ENCODE results near the gene SVOP.
A peak's percentile ranks its signal among the peaks of the same experiment; 100 is the strongest.

Gene SVOP

GRCh38 chr12:108921946-108922345 is 98.9 kb downstream of the SVOP start:
- peaks cover 0 to 4% of the 10 kb centered on the region in 2 experiments for H3K4me1 ChIP-seq (ENCODE audit: control insufficient read depth in 1 of 2, insufficient read depth in 2 of 2, low read length in 2 of 2)
- no peak overlapping the region for H3K4me2 ChIP-seq (ENCODE audit: low read length)
- no peak overlapping the region for H4K12ac ChIP-seq (ENCODE audit: low read depth, low read length)
- H3K27me3 ChIP-seq (ENCODE audit: insufficient read depth, low read length): no peaks in the 10 kb centered on the region
- H3K23ac ChIP-seq (ENCODE audit: low read length): no peak overlapping the region
- no peak overlapping the region for H3K4ac ChIP-seq (ENCODE audit: low read depth, low read length)
- no peak overlapping the region for H2AK5ac ChIP-seq (ENCODE audit: low read length)
- no peak for DNase-seq
- H2BK120ac ChIP-seq (ENCODE audit: insufficient read depth, low read length, poor library complexity): no peak overlapping the region
- no peak overlapping the region for H3K27ac ChIP-seq (ENCODE audit: low read depth, low read length)
- H3K36me3 ChIP-seq (ENCODE audit: control insufficient read depth in 1 of 2, insufficient read depth in 2 of 2, low read length in 2 of 2): no peaks in the 10 kb centered on the region
- no peak overlapping the region for H4K8ac ChIP-seq (ENCODE audit: low read depth, low read length)
- H2BK5ac ChIP-seq (ENCODE audit: low read depth, low read length, poor library complexity): no peak overlapping the region
- H3K79me2 ChIP-seq (ENCODE audit: control insufficient read depth, insufficient read depth, low read length, poor library complexity): no peaks in the 10 kb centered on the region
- H2BK12ac ChIP-seq (ENCODE audit: low read length): no peak overlapping the region
- H3K18ac ChIP-seq (ENCODE audit: low read length): no peak overlapping the region
- H3K79me1 ChIP-seq (ENCODE audit: low read length): no peaks in the 10 kb centered on the region
- H4K91ac ChIP-seq (ENCODE audit: low read depth, low read length): no peak overlapping the region
- H2AFZ ChIP-seq (ENCODE audit: insufficient read depth, low read length, poor library complexity): no peak overlapping the region
- peaks cover 13% of the 10 kb centered on the region for H3K9me3 ChIP-seq (ENCODE audit: insufficient read depth, low read depth, low read length)
- H3K4me3 ChIP-seq (ENCODE audit: low read depth, low read length): no peak overlapping the region
- H3K14ac ChIP-seq (ENCODE audit: low read length): no peak overlapping the region
- no CpG with 5 or more reads among the region's 3 CpGs for WGBS (ENCODE audit: extremely low coverage, insufficient coverage, insufficient read length)
- no peak overlapping the region for H3K9ac ChIP-seq (ENCODE audit: low read length)

- H2BK12ac ChIP-seq (ENCODE audit: low read length): no peak overlapping the region
- H3K27ac ChIP-seq (ENCODE audit: low read depth, low read length): no peak overlapping the region
- no peak overlapping the region for H2AK5ac ChIP-seq (ENCODE audit: low read length)
- H3K27me3 ChIP-seq (ENCODE audit: insufficient read depth, low read length): no peaks in the 10 kb centered on the region
- no peak overlapping the region for H2AFZ ChIP-seq (ENCODE audit: insufficient read depth, low read length, poor library complexity)
- peak overlapping the region; percentile 40 for H3K23ac ChIP-seq (ENCODE audit: low read length)
- H3K4me3 ChIP-seq (ENCODE audit: low read depth, low read length): peak overlapping the region; percentile 27
- peaks cover 3 to 6% of the 10 kb centered on the region in 2 experiments for H3K4me1 ChIP-seq (ENCODE audit: control insufficient read depth in 1 of 2, insufficient read depth in 2 of 2, low read length in 2 of 2)
- no peak overlapping the region for H4K91ac ChIP-seq (ENCODE audit: low read depth, low read length)
- no peak overlapping the region for H2BK5ac ChIP-seq (ENCODE audit: low read depth, low read length, poor library complexity)
- H3K18ac ChIP-seq (ENCODE audit: low read length): no peak overlapping the region
- no peak for DNase-seq
- H3K4me2 ChIP-seq (ENCODE audit: low read length): no peak overlapping the region
- H4K12ac ChIP-seq (ENCODE audit: low read depth, low read length): no peak overlapping the region
- WGBS (ENCODE audit: extremely low coverage, insufficient coverage, insufficient read length): no CpG with 5 or more reads among the region's 3 CpGs
- H3K9me3 ChIP-seq (ENCODE audit: insufficient read depth, low read depth, low read length): peaks cover 13% of the 10 kb centered on the region
- H3K79me2 ChIP-seq (ENCODE audit: control insufficient read depth, insufficient read depth, low read length, poor library complexity): no peaks in the 10 kb centered on the region
- H3K36me3 ChIP-seq (ENCODE audit: control insufficient read depth in 1 of 2, insufficient read depth in 2 of 2, low read length in 2 of 2): no peaks in the 10 kb centered on the region
- H3K79me1 ChIP-seq (ENCODE audit: low read length): peaks cover 4% of the 10 kb centered on the region
- no peak overlapping the region for H2BK120ac ChIP-seq (ENCODE audit: insufficient read depth, low read length, poor library complexity)
- no peak overlapping the region for H4K8ac ChIP-seq (ENCODE audit: low read depth, low read length)
- H3K14ac ChIP-seq (ENCODE audit: low read length): no peak overlapping the region
- H3K9ac ChIP-seq (ENCODE audit: low read length): no peak overlapping the region
- no peak overlapping the region for H3K4ac ChIP-seq (ENCODE audit: low read depth, low read length)
These were observed 101.8 kb downstream of the SVOP start for GRCh38 chr12:108918960-108919642.

GRCh38 chr12:108918206-108918605 is 102.7 kb downstream of the SVOP start:
- Histone ChIP-seq H3K27me3 (ENCODE audit: insufficient read depth, low read length) (no peaks in the 10 kb centered on the region), H3K79me1 (ENCODE audit: low read length) (peaks cover 7% of the 10 kb centered on the region), H2AFZ (ENCODE audit: insufficient read depth, low read length, poor library complexity) (no peak overlapping the region), H3K14ac (ENCODE audit: low read length) (no peak overlapping the region), H3K23ac (ENCODE audit: low read length) (no peak overlapping the region), H3K4ac (ENCODE audit: low read depth, low read length) (no peak overlapping the region), H3K4me3 (ENCODE audit: low read depth, low read length) (no peak overlapping the region), H2BK5ac (ENCODE audit: low read depth, low read length, poor library complexity) (no peak overlapping the region), H2BK120ac (ENCODE audit: insufficient read depth, low read length, poor library complexity) (no peak overlapping the region), H2AK5ac (ENCODE audit: low read length) (no peak overlapping the region), H4K8ac (ENCODE audit: low read depth, low read length) (no peak overlapping the region), H3K36me3 (ENCODE audit: control insufficient read depth in 1 of 2, insufficient read depth in 2 of 2, low read length in 2 of 2) (no peaks in the 10 kb centered on the region), H4K91ac (ENCODE audit: low read depth, low read length) (no peak overlapping the region), H3K79me2 (ENCODE audit: control insufficient read depth, insufficient read depth, low read length, poor library complexity) (no peaks in the 10 kb centered on the region), H3K27ac (ENCODE audit: low read depth, low read length) (no peak overlapping the region), H2BK12ac (ENCODE audit: low read length) (no peak overlapping the region), H4K12ac (ENCODE audit: low read depth, low read length) (no peak overlapping the region), H3K18ac (ENCODE audit: low read length) (no peak overlapping the region), H3K4me1 (ENCODE audit: control insufficient read depth in 1 of 2, insufficient read depth in 2 of 2, low read length in 2 of 2) (peaks cover 3 to 6% of the 10 kb centered on the region in 2 experiments), H3K9me3 (ENCODE audit: insufficient read depth, low read depth, low read length) (peaks cover 11% of the 10 kb centered on the region), H3K4me2 (ENCODE audit: low read length) (no peak overlapping the region), H3K9ac (ENCODE audit: low read length) (no peak overlapping the region)
- no CpG with 5 or more reads among the region's 2 CpGs for WGBS (ENCODE audit: extremely low coverage, insufficient coverage, insufficient read length)
- DNase-seq: no peak

DNA sequence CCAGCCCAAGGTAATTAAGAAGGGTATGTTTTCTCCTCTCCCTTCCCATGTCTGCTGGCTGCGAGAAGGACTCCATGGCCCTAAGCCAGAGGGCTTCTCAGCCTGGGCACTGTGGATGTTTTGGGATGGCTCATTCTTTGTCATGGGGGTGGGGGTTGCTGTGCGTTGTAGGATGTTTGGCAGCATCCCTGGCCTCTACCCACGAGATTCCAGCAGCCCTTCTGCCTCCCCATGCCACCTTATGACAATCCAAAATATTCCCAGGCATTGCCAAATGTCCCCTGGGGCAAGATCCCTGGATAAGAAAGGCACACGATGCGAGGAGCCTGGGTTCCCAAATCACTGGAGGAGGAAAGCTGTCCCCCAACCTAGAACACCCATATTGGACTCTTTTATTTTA is 104.5 kb downstream of the SVOP start:
- Histone ChIP-seq H3K4ac (ENCODE audit: low read depth, low read length) (no peak overlapping the region), H3K9me3 (ENCODE audit: insufficient read depth, low read depth, low read length) (peaks cover 9% of the 10 kb centered on the region), H4K91ac (ENCODE audit: low read depth, low read length) (no peak overlapping the region), H3K36me3 (ENCODE audit: control insufficient read depth in 1 of 2, insufficient read depth in 2 of 2, low read length in 2 of 2) (no peaks in the 10 kb centered on the region), H3K79me1 (ENCODE audit: low read length) (peaks cover 13% of the 10 kb centered on the region), H3K4me3 (ENCODE audit: low read depth, low read length) (no peak overlapping the region), H3K4me2 (ENCODE audit: low read length) (no peak overlapping the region), H3K18ac (ENCODE audit: low read length) (no peak overlapping the region), H3K14ac (ENCODE audit: low read length) (no peak overlapping the region), H2AK5ac (ENCODE audit: low read length) (no peak overlapping the region), H3K79me2 (ENCODE audit: control insufficient read depth, insufficient read depth, low read length, poor library complexity) (peaks cover 2% of the 10 kb centered on the region), H4K8ac (ENCODE audit: low read depth, low read length) (no peak overlapping the region), H2BK5ac (ENCODE audit: low read depth, low read length, poor library complexity) (no peak overlapping the region), H2AFZ (ENCODE audit: insufficient read depth, low read length, poor library complexity) (no peak overlapping the region), H4K12ac (ENCODE audit: low read depth, low read length) (no peak overlapping the region), H3K23ac (ENCODE audit: low read length) (peak overlapping the region; percentile 81), H2BK12ac (ENCODE audit: low read length) (no peak overlapping the region), H3K27ac (ENCODE audit: low read depth, low read length) (no peak overlapping the region), H3K4me1 (ENCODE audit: control insufficient read depth in 1 of 2, insufficient read depth in 2 of 2, low read length in 2 of 2) (peaks cover 16 to 20% of the 10 kb centered on the region in 2 experiments), H3K9ac (ENCODE audit: low read length) (no peak overlapping the region), H2BK120ac (ENCODE audit: insufficient read depth, low read length, poor library complexity) (no peak overlapping the region), H3K27me3 (ENCODE audit: insufficient read depth, low read length) (no peaks in the 10 kb centered on the region)
- no peak for DNase-seq
- WGBS (ENCODE audit: extremely low coverage, insufficient coverage, insufficient read length): no CpG with 5 or more reads among the region's 5 CpGs
